Lung (tissue), 12 donors: ENCODE measurements around the gene BMP4. TPM values are rescaled to one million over a fixed set of nuclear protein-coding genes. Genes with fewer than 3 reads are reported as not detected.

Experiments used
- ATAC-seq: fragments of 200-7000 bp; cut with Tn5 transposase; one replicate; pipeline ENCODE4 v1.9.1; 2020; ENCODE audit warnings: moderate number of reproducible peaks; ENCODE audit not compliant: insufficient read depth, low FRiP score
- DNase-seq, 3 donors: peaks; one replicate each; pipeline ENCODE4 v3.0.0-alpha.2; 2013 to 2017
- H3K27ac ChIP-seq, 2 donors: one replicate each; pipeline ENCODE4 v1.5.1; 2013; ENCODE audit warnings: mild to moderate bottlenecking in 2 of 2, moderate library complexity in 2 of 2, control low read depth in 1 of 2, inconsistent platforms in 1 of 2, low read depth in 1 of 2, low read length in 1 of 2
- H3K27me3 ChIP-seq, 3 donors: one replicate each; pipeline ENCODE4 v1.5.1; 2013; ENCODE audit warnings: low read length in 2 of 3; ENCODE audit not compliant: control insufficient read depth in 3 of 3, insufficient read depth in 3 of 3
- H3K36me3 ChIP-seq, 4 donors: one replicate each; pipeline ENCODE4 v1.5.1; 2013; ENCODE audit warnings: low read length in 4 of 4, mild to moderate bottlenecking in 1 of 4, moderate library complexity in 1 of 4; ENCODE audit not compliant: control insufficient read depth in 4 of 4, insufficient read depth in 4 of 4
- H3K4me1 ChIP-seq, 5 donors: one replicate each; pipeline ENCODE4 v1.5.1; 2013; ENCODE audit warnings: low read length in 5 of 5, mild to moderate bottlenecking in 2 of 5, moderate library complexity in 1 of 5; ENCODE audit not compliant: control insufficient read depth in 5 of 5, insufficient read depth in 5 of 5
- H3K4me3 ChIP-seq: one replicate; pipeline ENCODE4 v1.5.1; 2013; ENCODE audit warnings: mild to moderate bottlenecking, control low read depth, moderate library complexity
- H3K9ac ChIP-seq, 2 donors: one replicate each; pipeline ENCODE4 v1.5.1; 2013; ENCODE audit warnings: low read length in 2 of 2, control low read depth in 1 of 2; ENCODE audit not compliant: insufficient read depth in 1 of 2
- H3K9me3 ChIP-seq, 4 donors: one replicate each; pipeline ENCODE4 v1.5.1; 2013; ENCODE audit warnings: low read length in 3 of 4, mild to moderate bottlenecking in 1 of 4, moderate library complexity in 1 of 4; ENCODE audit not compliant: control insufficient read depth in 4 of 4, insufficient read depth in 3 of 4
- WGBS, 2 donors: extraction: QIAGEN DNeasy Blood & Tissue Kit; methylation state at CpG; one replicate each; pipeline ENCODE4 v1.1.7; 2013; 5-methylcytosine and 5-hydroxymethylcytosine counted together
- polyA plus RNA-seq, 2 donors: library from polyadenylated mRNA; stranded (reverse); fragments of 200-250 nt; gene quantifications; one replicate each; pipeline ENCODE4 v1.2.1, GENCODE V29; 2013
- total RNA-seq, 2 donors: library from RNA; depleted of rRNA in 1 of 2; stranded (reverse); fragments of >200 nt in 1 of 2; gene quantifications; one replicate each; pipeline ENCODE4 v1.2.1, GENCODE V29; 2014 to 2021
- TF ChIP-seq, protein P1 (sequence below): IDR thresholded peaks from 2 replicates; pipeline ENCODE4 v1.5.1; 2012; ENCODE audit warnings: mild to moderate bottlenecking; ENCODE audit errors: control extremely low read depth, extremely low read depth
- donor health status: control.
- donor health status: control.
- donor health status: Bipolar disorder and iron deficiency.
- donor health status: healthy.
- donor health status: DM: yes; HTN: yes; CAD: no.

The BMP4 gene
- total and polyA plus RNA-seq, 4 donors, result 7.1 to 39.0 (median 11.9) TPM

DNA sequence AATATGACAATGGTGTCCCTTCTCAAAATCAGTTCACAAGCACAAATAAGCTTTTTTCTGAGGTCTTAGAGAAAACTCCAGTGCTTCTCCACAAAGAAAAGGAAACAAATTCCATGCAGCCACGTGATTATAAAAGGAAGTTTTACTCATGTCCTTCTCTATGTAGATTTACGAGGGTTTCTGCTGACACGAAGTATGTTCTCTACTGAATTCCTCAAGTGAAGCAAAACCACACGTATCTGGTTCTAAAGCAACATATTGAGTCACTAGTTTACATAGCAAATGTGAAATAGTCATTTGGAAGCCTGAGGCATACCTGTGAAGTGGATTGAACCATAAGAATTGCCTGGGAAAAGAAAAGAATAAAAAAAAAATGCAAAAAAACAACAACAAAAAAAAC lies 31.9 kb downstream of the BMP4 start:
- Histone ChIP-seq H3K9ac (no peak overlapping the region), H3K4me1 (peaks cover 0 to 2% (median 0%) of the 10 kb centered on the region in 5 donors), H3K4me3 (no peak overlapping the region), H3K9me3 (no peaks in the 10 kb centered on the region), H3K36me3 (no peaks in the 10 kb centered on the region), H3K27me3 (no peaks in the 10 kb centered on the region), H3K27ac (no peak overlapping the region)
- TF ChIP-seq, protein P1, sequence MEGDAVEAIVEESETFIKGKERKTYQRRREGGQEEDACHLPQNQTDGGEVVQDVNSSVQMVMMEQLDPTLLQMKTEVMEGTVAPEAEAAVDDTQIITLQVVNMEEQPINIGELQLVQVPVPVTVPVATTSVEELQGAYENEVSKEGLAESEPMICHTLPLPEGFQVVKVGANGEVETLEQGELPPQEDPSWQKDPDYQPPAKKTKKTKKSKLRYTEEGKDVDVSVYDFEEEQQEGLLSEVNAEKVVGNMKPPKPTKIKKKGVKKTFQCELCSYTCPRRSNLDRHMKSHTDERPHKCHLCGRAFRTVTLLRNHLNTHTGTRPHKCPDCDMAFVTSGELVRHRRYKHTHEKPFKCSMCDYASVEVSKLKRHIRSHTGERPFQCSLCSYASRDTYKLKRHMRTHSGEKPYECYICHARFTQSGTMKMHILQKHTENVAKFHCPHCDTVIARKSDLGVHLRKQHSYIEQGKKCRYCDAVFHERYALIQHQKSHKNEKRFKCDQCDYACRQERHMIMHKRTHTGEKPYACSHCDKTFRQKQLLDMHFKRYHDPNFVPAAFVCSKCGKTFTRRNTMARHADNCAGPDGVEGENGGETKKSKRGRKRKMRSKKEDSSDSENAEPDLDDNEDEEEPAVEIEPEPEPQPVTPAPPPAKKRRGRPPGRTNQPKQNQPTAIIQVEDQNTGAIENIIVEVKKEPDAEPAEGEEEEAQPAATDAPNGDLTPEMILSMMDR, result no peak
- no peak for ATAC-seq
- 7% methylated on average over 4 of the region's 4 CpGs for WGBS, 2 donors
- peak in 1 of 3 donors; percentile 57 for DNase-seq

GRCh38 chr14:53921027-53921426 lies 35.6 kb downstream of the BMP4 start:
- DNase-seq, result no peak
- TF ChIP-seq, protein P1, result no peak
- Histone ChIP-seq H3K9ac (no peak overlapping the region), H3K9me3 (no peaks in the 10 kb centered on the region), H3K36me3 (no peaks in the 10 kb centered on the region), H3K27ac (no peak overlapping the region), H3K4me3 (no peak overlapping the region), H3K4me1 (no peaks in the 10 kb centered on the region), H3K27me3 (no peaks in the 10 kb centered on the region)
- ATAC-seq, result no peak
- WGBS, 2 donors, result 64 to 72% methylated on average over 3 of the region's 3 CpGs

- Histone ChIP-seq H3K9me3 (no peaks in the 10 kb centered on the region), H3K27me3 (no peaks in the 10 kb centered on the region), H3K4me3 (no peak overlapping the region), H3K27ac (no peak overlapping the region), H3K36me3 (no peaks in the 10 kb centered on the region), H3K4me1 (peaks cover 0 to 15% (median 0%) of the 10 kb centered on the region in 5 donors), H3K9ac (no peak overlapping the region)
- WGBS, 2 donors, result 75 to 93% methylated on average over 1 of the region's 1 CpG
- ATAC-seq, result no peak
- TF ChIP-seq, protein P1, result no peak
- DNase-seq, result no peak
Measured at GRCh38 chr14:53916239-53916638, 40.4 kb downstream of the BMP4 start.

DNA sequence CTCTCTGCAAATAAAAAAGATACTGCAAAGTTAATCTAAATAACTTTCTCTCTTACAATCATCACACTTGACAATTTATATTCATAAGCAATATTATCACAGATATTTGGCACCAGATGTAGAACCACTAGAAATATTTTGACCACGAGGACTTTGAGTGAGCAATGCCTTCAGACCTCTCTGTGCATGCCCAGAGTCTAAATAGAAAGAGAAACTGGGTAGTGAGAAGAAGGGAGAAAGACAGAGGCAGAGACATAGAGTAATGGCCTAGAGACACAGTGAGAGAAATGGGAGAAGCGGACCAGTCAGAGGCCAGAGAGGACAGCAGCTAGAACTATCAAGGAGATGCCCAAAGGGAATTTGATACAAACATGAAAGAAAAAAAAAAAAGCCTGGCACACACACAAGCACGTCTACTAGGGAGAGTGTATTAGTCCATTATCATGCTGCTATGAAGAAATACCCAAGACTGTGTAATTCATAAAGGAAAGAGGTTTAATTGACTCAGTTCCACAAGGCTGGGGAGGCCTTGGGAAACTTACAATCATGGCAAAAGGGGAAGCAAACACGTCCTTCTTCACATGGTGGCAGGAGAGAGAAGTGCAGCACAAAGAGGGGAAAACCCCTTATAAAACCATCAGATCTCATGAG lies 41.1 kb downstream of the BMP4 start:
- no peak overlapping the region for H3K27ac ChIP-seq
- H3K4me1 ChIP-seq, result peaks cover 0 to 15% (median 0%) of the 10 kb centered on the region in 5 donors
- no peak overlapping the region for H3K9ac ChIP-seq
- H3K9me3 ChIP-seq, result no peaks in the 10 kb centered on the region
- no peaks in the 10 kb centered on the region for H3K36me3 ChIP-seq
- WGBS, 2 donors, result 67 to 72% methylated on average over 4 of the region's 4 CpGs
- ATAC-seq (no peak), DNase-seq (peak in 2 of 3 donors; percentile 38 to 40)
- TF ChIP-seq, protein P1, result no peak
- no peak overlapping the region for H3K4me3 ChIP-seq
- H3K27me3 ChIP-seq, result no peaks in the 10 kb centered on the region
